HG03060 (cell line): Measurements from ENCODE around the gene CARHSP1.
"Not testable (repeated sequence)": the region's sequence is repeated elsewhere in the genome, so short reads cannot be mapped to it uniquely, and the experiment has no call there.

Experiments used
- ATAC-seq: cut with Tn5 transposase; IDR thresholded peaks from one replicate; pipeline ENCODE4 v1.9.1; 2021; ENCODE audit warnings: low read depth, moderate number of reproducible peaks; ENCODE audit not compliant: unreplicated experiment

CARHSP1 gene

DNA sequence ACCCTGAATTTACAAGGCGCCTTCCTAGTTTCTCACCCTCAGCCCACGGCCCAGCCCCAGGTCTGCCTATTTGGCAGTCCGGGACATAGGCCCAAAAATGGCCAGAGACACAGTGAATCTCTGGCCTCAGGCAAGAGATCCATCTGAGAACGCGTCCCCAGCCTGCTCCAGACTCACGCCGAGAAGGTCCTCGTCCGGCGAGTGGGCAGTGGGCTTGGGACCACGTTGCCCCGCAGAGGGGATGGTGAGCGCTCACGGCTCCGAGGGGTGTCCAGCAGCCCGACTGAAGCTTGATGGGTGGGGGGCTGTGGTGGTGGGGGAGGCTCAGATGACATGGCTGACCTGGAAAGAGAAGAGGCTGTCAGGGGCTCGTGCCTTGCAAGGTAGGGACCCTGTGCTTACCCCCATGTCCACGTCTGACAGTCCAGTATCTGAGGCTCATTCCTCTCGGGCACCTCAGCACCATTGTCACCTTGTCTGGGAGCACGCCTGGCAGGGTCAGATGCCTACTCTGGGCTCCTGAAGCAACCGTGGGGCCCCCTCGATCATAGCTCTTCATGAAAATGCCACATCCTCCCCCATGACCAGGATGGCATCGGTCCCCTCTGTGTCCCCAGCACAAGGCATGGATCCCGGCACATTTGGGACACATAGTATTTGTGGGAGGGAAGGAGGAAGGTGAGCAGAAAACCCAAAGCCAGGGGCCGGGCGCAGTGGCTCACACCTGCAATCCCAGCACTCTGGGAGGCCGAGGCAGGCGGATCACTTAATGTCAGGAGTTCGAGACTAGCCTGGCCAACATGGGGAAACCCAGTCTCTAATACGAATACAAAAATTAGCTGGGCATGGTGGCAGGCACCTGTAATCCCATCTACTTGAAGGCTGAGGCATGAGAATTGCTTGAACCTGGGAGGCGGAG, 9.6 kb downstream of the CARHSP1 start:
- no peak for ATAC-seq

DNA sequence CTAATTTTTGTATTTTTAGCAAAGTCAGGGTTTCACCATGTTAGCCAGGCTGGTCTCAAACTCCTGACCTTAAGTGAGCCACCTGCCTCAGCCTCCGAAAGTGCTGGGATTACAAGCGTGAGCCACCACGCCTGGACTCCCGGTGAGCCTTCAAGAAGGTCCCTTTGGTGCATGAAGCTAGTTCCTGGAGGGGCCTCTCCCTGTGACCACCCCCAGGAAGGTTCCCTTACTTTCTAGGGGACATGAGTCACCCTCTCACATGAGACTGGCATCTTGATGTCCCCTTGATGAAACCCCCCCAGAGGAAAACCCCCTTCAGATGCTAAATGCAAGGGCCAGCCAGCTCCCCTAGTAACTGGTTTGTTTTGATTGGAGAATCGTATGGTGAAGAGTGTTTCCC, 12.8 kb downstream of the CARHSP1 start:
- no peak for ATAC-seq

DNA sequence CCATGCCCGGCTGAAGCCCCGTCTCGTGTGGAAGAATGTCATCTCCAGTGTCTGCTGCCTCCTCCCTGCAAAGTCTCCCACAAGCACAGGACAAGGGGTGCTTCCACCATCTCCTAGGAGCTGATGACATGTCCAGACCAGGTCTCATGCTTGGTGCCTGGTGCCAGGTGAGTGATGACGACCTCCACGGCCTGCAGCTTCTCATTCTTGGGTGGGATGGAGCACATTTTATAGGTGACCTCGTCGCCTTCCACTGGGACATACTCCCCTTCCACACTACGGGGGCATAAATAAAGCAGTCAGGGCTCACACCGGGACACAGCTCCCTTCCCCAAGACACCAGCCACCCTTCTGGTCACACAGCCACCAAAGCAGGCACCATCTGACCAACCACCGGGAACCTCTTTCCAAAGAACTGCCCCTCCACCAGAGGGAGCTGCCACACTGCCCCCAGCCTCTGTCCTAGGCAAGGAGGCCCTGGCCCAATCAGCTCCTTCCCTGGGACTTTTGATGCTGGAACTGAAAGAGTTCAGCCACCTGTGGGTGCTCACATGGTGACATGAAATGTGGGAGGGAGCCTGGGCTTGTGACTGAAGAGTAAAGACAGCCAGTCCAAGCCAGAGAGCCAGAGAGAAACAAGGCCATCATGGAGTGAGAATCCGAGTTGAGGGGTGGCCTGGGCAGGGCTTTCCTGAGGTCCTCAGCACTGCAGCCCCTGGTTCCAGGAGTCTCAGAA, 13.6 kb downstream of the CARHSP1 start:
- ATAC-seq, result no peak

DNA sequence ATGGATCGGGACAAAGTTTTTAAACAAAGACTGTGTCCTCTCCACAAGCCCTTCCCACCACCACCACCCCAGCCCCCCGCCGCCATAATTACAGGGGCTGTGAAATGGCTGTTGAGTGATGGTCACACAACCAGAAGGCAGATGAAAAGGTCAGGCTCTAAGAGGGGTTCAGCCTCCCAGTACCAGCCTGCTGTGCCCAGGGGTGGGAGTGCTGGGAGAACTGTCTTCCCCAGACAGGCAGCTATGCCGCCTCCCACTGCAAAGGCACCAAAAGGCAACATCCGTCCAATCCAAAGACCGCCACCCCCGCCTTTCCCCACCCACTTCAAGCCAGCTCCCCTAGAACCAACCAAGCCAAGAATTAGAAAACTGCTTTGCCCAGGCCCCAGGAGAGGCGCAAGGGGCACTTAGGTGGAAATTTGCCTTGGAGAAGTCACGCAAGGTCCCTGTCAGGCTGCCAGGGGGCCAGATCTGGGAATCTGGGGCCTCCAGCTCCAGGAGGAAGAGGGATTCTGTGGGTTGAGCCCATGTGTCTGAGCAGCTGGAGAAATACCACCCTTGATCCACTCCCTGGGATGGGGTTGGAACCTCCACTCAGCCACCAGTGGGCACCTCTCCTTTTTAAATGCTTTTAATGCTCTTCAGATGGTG, 14.4 kb downstream of the CARHSP1 start:
- ATAC-seq, result no peak

DNA sequence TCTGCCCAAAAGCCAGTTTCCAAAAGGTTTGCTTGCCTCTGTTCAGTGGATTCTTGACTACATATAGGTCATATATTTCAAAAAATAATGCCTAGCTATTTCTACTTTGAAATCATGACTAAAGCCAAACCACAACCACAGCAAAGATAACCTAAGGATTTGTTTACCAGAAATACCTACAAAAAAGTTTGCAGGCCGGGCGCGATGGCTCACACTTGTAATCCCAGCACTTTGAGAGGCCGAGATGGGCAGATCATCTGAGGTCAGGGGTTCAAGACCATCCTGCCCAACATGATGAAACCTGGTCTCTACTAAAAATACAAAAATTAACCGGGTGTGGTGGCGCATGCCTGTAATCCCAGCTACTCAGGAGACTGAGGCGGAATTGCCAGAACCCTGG, 15.2 kb downstream of the CARHSP1 start:
- no peak for ATAC-seq

DNA sequence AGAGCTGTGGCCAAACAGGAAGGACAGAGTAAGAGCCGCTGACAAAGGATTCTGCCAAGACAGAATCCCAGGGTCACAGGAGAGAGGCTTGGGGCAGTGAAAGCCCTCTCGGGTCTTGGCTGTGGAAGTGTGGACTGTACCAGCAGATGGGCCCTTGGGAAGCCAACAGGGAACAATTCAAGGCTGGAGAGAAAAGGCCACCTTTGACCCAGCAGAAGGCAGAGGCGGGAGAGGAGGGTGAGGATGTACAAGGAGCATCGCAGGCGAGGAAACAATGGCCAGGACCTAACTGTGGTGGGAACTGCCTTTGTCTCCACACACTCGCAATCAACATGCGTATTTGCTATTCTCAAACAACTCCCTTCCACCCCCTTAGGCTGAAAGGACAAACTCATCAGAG, 15.7 kb downstream of the CARHSP1 start:
- ATAC-seq, result no peak

DNA sequence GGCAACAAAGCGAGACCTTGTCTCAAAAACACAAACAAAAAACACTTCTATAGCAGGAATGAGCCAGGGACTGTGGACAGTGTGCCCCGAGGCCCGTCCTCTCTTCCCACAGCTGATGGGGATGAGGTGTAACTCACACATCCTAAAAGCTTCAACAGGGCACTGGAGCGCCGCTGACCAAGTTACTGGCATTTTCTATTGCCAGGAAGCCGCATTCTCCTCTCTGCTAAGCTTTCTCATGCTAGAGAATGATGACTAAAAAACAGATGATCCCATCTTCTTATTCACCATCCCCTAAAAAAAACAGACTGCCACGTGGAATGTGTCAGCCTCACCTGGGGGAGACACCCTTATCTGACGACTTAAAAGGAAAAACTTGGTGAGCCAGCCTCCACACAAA, 16.3 kb downstream of the CARHSP1 start:
- no peak for ATAC-seq

- no peak for ATAC-seq
Observed at GRCh38 chr16:8851761-8852403, 16.9 kb downstream of the CARHSP1 start.

DNA sequence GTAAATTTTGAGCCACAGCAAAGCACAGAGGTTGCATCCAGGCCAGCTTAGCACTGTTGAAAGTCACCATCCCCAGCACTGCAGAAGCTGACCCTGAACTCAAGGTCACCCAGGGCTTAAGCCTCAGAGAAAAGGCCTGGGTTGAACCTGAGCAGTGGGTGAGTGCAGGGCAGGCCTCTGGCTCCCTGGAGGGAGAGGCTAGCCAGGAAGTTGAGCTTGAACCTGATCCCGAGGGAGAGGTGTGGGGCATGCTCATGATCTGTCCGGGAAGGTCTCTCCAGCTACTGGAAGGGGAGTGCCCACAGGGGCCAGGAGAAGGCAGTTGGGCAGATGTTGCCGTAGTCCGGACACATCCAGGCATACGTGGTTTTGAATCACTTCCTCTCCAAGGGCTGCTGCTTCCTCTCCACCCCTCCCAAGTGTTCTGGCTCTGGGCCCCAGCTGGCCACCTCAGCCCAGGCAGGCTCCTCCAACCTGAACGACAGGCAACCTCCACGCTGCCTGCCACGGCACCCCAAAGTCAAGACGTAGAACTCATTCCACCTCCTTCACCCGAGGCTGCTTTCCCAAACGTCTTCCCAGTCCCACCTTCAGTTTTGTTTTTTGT, 18.4 kb downstream of the CARHSP1 start:
- no peak for ATAC-seq

DNA sequence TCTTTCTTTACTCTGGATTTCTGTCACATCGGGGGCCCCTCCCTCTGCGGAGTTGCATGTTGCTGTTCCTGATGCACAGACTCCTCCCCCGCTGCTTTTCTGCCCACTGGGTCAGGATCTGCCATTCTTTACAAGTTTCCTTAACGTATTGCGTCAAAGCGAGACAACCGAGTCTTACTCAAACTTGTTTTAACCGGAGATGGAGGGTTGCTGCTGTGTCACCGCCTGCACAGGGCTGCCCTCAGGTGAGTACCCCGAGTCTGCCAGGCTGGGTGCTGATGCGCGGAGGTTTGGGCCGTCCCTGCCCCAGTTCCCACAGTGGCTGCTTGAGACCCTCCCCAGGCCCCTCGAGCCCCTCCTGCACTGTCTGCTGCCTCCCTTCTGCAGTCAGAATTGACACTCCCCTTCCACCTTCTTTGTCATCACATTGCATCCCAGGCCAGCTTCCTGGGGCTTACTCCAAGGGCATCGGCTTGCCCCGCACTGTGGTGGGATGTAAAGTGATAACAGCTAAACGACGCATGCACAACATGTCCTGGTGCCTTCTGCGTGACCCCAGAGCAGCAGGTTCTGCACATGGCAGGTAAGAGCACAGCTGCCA, 19.3 kb downstream of the CARHSP1 start:
- no peak for ATAC-seq

GRCh38 chr16:8848939-8849391, 19.8 kb downstream of the CARHSP1 start:
- no peak for ATAC-seq

DNA sequence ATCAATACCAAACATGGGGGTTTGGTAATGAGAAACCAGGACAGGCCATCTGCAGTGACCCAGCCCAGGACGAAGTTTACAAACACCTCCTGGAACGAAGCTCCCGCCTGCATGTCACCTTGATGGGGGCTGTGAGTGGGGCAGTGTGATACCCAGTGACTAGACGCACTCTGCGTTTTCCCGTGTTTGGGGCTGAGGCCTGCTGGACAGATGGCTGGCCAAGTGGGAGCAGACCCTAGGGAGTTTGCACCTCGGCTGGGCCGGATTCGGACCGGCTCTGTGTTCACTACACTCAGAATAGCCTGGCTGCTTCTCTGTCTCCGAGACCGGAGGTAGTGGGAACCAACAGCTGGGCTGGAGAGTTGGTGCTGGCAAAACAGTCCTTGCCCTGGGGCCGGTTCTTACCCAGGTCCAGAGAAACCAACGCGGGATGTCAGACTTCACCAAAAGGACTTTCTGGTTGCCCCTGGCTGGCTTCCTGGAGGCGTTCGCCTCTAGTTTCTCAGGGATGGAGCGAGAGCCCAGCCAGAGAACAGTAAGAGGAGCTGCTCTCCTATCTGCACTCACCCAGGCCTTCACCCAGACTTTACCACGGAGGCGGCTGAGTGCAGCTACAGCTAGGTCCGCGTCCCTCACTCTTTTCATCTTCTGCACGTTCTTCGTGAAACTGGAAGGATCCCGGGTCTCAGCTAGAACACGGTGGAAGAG, 20.4 kb downstream of the CARHSP1 start:
- no peak for ATAC-seq

DNA sequence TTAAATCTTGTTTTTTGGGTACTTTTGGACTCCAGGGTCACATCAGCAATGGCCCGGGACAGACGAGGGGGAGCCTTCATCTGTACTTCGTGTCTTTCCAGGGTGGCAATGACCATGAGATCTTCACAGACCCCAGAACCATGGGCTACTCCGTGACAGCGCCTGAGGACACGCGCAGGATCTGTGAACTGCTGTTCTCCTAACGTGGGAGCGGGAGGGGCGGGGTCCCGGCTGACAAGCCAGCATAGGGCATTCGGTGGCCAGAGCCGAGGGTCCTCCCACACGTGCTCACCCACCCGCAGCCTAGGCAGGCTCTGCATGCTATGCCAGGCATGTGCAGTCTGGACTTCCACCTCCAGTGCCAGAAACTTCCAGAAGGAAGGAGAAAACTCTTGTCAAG, 21.2 kb downstream of the CARHSP1 start:
- no peak for ATAC-seq

GRCh38 chr16:8847145-8847544, 21.7 kb downstream of the CARHSP1 start:
- no peak for ATAC-seq

- ATAC-seq, result no peak
Observed at GRCh38 chr16:8846401-8846932, 22.3 kb downstream of the CARHSP1 start.

- no peak for ATAC-seq
Observed at GRCh38 chr16:8845699-8846298, 23.0 kb downstream of the CARHSP1 start.

DNA sequence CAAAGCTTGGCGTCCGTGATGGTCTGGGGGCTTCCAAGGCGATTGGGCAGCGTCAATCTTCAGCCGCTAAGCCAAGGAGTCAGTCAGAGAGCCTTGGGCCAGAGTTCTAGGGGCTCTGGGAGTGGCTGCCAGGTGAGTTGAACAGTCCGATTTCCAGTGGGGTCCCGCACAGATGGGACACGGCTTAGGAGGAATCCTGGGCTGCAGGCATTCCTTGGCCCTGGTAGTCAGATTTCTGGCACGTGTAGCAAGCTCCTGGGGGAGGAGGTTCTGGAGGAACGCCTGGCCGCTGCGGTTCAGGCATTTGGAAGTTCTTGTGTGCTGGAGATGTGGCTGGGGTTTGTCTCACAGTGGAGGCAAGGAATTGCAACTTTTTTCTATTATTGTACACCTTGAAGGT, 25.5 kb downstream of the CARHSP1 start:
- not testable (repeated sequence) for ATAC-seq

GRCh38 chr16:8842016-8842415, 26.8 kb downstream of the CARHSP1 start:
- not testable (repeated sequence) for ATAC-seq

GRCh38 chr16:8837594-8837993, 31.2 kb downstream of the CARHSP1 start:
- ATAC-seq, result not testable (repeated sequence)
